ENCODE measurements around the gene DCC.

DCC gene

GRCh38 chr18:53360501-53361443, 1020.8 kb downstream of the DCC start:
- Histone ChIP-seq H3K4me1 (ENCODE audit: control insufficient read depth, low read length) (no peaks in the 10 kb centered on the region), H3K4me2 (ENCODE audit: low read length) (no peak overlapping the region), H4K20me1 (ENCODE audit: control insufficient read depth, insufficient read depth, low read depth, low read length) (no peaks in the 10 kb centered on the region), H3K27me3 (ENCODE audit: control insufficient read depth, low read length) (no peaks in the 10 kb centered on the region), H3K9me2 (replicated peaks; ENCODE audit: control insufficient read depth, low read length) (no peaks in the 10 kb centered on the region), H3K9me3 (ENCODE audit: control insufficient read depth, insufficient read depth, low read length) (no peaks in the 10 kb centered on the region), H3F3A (ENCODE audit: control insufficient read depth, insufficient read depth) (no peaks in the 10 kb centered on the region), H3K27ac (ENCODE audit: low read depth, low read length) (no peak overlapping the region), H3K79me2 (ENCODE audit: control insufficient read depth, low read length) (no peaks in the 10 kb centered on the region), H3K4me3 (ENCODE audit: low read length) (no peak overlapping the region), H3K36me3 (ENCODE audit: control insufficient read depth, low read length) (no peaks in the 10 kb centered on the region)
- TF ChIP-seq CTCF (IDR thresholded peaks at IDR 0.05; ENCODE audit: low read depth, low read length, poor library complexity, severe bottlenecking): no peak
- no peak for TF ChIP-seq EZH2phosphoT487 (IDR thresholded peaks at IDR 0.05; ENCODE audit: borderline replicate concordance, low read length)

GRCh38 chr18:53375621-53376020, 1035.6 kb downstream of the DCC start:
- no peak for TF ChIP-seq CTCF (IDR thresholded peaks at IDR 0.05; ENCODE audit: low read depth, low read length, poor library complexity, severe bottlenecking)
- no peak for TF ChIP-seq EZH2phosphoT487 (IDR thresholded peaks at IDR 0.05; ENCODE audit: borderline replicate concordance, low read length)
- H4K20me1 ChIP-seq (ENCODE audit: control insufficient read depth, insufficient read depth, low read depth, low read length): no peaks in the 10 kb centered on the region
- no peaks in the 10 kb centered on the region for H3K4me1 ChIP-seq (ENCODE audit: control insufficient read depth, low read length)
- no peaks in the 10 kb centered on the region for H3K36me3 ChIP-seq (ENCODE audit: control insufficient read depth, low read length)
- H3K9me2 ChIP-seq (replicated peaks; ENCODE audit: control insufficient read depth, low read length): no peaks in the 10 kb centered on the region
- H3K4me2 ChIP-seq (ENCODE audit: low read length): no peak overlapping the region
- H3K27me3 ChIP-seq (ENCODE audit: control insufficient read depth, low read length): no peaks in the 10 kb centered on the region; the same call in 1 of the 2 replicates
- no peak overlapping the region for H3K4me3 ChIP-seq (ENCODE audit: low read length)
- no peaks in the 10 kb centered on the region for H3K9me3 ChIP-seq (ENCODE audit: control insufficient read depth, insufficient read depth, low read length)
- no peaks in the 10 kb centered on the region for H3K79me2 ChIP-seq (ENCODE audit: control insufficient read depth, low read length)
- no peak overlapping the region for H3K27ac ChIP-seq (ENCODE audit: low read depth, low read length)
- no peaks in the 10 kb centered on the region for H3F3A ChIP-seq (ENCODE audit: control insufficient read depth, insufficient read depth)

GRCh38 chr18:53380063-53380639, 1040.2 kb downstream of the DCC start:
- TF ChIP-seq EZH2phosphoT487 (IDR thresholded peaks at IDR 0.05; ENCODE audit: borderline replicate concordance, low read length) (no peak), CTCF (IDR thresholded peaks at IDR 0.05; ENCODE audit: low read depth, low read length, poor library complexity, severe bottlenecking) (peak; percentile 53)
- Histone ChIP-seq H3K4me3 (ENCODE audit: low read length) (no peak overlapping the region), H3K9me2 (replicated peaks; ENCODE audit: control insufficient read depth, low read length) (no peaks in the 10 kb centered on the region), H3K27me3 (ENCODE audit: control insufficient read depth, low read length) (no peaks in the 10 kb centered on the region; the same call in 1 of the 2 replicates), H4K20me1 (ENCODE audit: control insufficient read depth, insufficient read depth, low read depth, low read length) (no peaks in the 10 kb centered on the region), H3K27ac (ENCODE audit: low read depth, low read length) (no peak overlapping the region), H3K4me1 (ENCODE audit: control insufficient read depth, low read length) (no peaks in the 10 kb centered on the region), H3K36me3 (ENCODE audit: control insufficient read depth, low read length) (no peaks in the 10 kb centered on the region), H3K79me2 (ENCODE audit: control insufficient read depth, low read length) (no peaks in the 10 kb centered on the region), H3F3A (ENCODE audit: control insufficient read depth, insufficient read depth) (no peaks in the 10 kb centered on the region), H3K4me2 (ENCODE audit: low read length) (no peak overlapping the region), H3K9me3 (ENCODE audit: control insufficient read depth, insufficient read depth, low read length) (no peaks in the 10 kb centered on the region)
